ENCODE data around the gene PARP2.
"Not testable (repeated sequence)": the region's sequence is repeated elsewhere in the genome, so short reads cannot be mapped to it uniquely, and the experiment has no call there.

PARP2 gene

GRCh38 chr14:20350282-20350681 lies 6.8 kb downstream of the PARP2 start:
- no peak for DNase-seq

- no peak for DNase-seq
Measured at GRCh38 chr14:20350860-20351259, 7.4 kb downstream of the PARP2 start.

- DNase-seq = no peak
Measured at GRCh38 chr14:20356422-20356821, 13.0 kb downstream of the PARP2 start.

- not testable (repeated sequence) for DNase-seq
Measured at GRCh38 chr14:20358474-20358873, 15.0 kb downstream of the PARP2 start.

GRCh38 chr14:20365928-20366327 lies 22.5 kb downstream of the PARP2 start:
- DNase-seq = no peak

- no peak for DNase-seq
Measured at GRCh38 chr14:20372796-20373195, 29.4 kb downstream of the PARP2 start.

- DNase-seq = no peak
Measured at GRCh38 chr14:20375471-20375870, 32.0 kb downstream of the PARP2 start.

GRCh38 chr14:20376071-20376588 lies 32.7 kb downstream of the PARP2 start:
- no peak for DNase-seq

- no peak for DNase-seq
Measured at GRCh38 chr14:20377171-20377570, 33.7 kb downstream of the PARP2 start.

- no peak for DNase-seq
Measured at GRCh38 chr14:20379743-20380142, 36.3 kb downstream of the PARP2 start.

- DNase-seq = no peak
Measured at GRCh38 chr14:20380681-20381080, 37.2 kb downstream of the PARP2 start.

GRCh38 chr14:20381341-20381740 lies 37.9 kb downstream of the PARP2 start:
- DNase-seq = no peak

GRCh38 chr14:20382526-20382925 lies 39.1 kb downstream of the PARP2 start:
- no peak for DNase-seq

- no peak for DNase-seq
Measured at GRCh38 chr14:20383032-20383431, 39.6 kb downstream of the PARP2 start.

- DNase-seq = no peak
Measured at GRCh38 chr14:20383636-20384035, 40.2 kb downstream of the PARP2 start.

GRCh38 chr14:20384321-20384720 lies 40.9 kb downstream of the PARP2 start:
- no peak for DNase-seq

- no peak for DNase-seq
Measured at GRCh38 chr14:20384886-20385285, 41.5 kb downstream of the PARP2 start.

- no peak for DNase-seq
Measured at GRCh38 chr14:20386276-20386855, 42.9 kb downstream of the PARP2 start.

GRCh38 chr14:20387576-20387975 lies 44.1 kb downstream of the PARP2 start:
- no peak for DNase-seq

GRCh38 chr14:20388159-20388558 lies 44.7 kb downstream of the PARP2 start:
- no peak for DNase-seq

- no peak for DNase-seq
Measured at GRCh38 chr14:20391505-20391904, 48.1 kb downstream of the PARP2 start.

GRCh38 chr14:20397511-20397910 lies 54.1 kb downstream of the PARP2 start:
- no peak for DNase-seq

GRCh38 chr14:20400589-20400964 lies 57.1 kb downstream of the PARP2 start:
- no peak for DNase-seq

- DNase-seq = no peak
Measured at GRCh38 chr14:20400965-20401593, 57.6 kb downstream of the PARP2 start.

GRCh38 chr14:20403521-20403920 lies 60.1 kb downstream of the PARP2 start:
- no peak for DNase-seq
